AG10803 (cell line): ENCODE data around the gene ROR2.
A peak's percentile ranks its signal among the peaks of the same experiment; 100 is the strongest.

Experiments
- DNase-seq: peaks from one replicate; pipeline ENCODE4 v3.0.0; 2010; ENCODE audit warnings: low read depth
- H3K4me3 ChIP-seq: 2 replicates; pipeline ENCODE4 v1.5.1; 2011; ENCODE audit warnings: mild to moderate bottlenecking, low read length, control low read depth
- TF ChIP-seq, protein P1 (sequence below): conservative IDR thresholded peaks from 2 replicates; pipeline ENCODE4 v1.5.1; 2011; ENCODE audit warnings: mild to moderate bottlenecking, low read length, control low read depth, inconsistent platforms

The ROR2 gene

DNA sequence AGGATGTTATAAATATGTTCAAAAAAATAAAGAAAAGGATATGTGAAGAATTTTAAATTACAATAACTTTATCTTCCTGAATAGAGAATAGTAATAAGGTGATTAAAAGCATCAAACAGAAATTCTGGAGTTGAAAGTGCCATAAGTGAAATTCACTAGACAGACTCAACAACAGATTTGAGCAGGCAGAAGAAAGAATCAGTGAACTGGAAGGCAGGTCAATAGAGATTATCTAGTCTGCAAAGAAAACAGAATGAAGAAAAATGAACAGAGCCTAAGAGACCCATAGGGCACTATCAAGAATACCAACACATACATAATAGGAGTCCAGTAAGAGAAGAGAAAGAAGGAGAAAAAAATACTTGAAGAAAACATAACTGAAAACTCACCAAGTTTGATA lies 162.1 kb downstream of the ROR2 start:
- TF ChIP-seq, protein P1, sequence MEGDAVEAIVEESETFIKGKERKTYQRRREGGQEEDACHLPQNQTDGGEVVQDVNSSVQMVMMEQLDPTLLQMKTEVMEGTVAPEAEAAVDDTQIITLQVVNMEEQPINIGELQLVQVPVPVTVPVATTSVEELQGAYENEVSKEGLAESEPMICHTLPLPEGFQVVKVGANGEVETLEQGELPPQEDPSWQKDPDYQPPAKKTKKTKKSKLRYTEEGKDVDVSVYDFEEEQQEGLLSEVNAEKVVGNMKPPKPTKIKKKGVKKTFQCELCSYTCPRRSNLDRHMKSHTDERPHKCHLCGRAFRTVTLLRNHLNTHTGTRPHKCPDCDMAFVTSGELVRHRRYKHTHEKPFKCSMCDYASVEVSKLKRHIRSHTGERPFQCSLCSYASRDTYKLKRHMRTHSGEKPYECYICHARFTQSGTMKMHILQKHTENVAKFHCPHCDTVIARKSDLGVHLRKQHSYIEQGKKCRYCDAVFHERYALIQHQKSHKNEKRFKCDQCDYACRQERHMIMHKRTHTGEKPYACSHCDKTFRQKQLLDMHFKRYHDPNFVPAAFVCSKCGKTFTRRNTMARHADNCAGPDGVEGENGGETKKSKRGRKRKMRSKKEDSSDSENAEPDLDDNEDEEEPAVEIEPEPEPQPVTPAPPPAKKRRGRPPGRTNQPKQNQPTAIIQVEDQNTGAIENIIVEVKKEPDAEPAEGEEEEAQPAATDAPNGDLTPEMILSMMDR: no peak
- no peak for DNase-seq
- no peak overlapping the region for H3K4me3 ChIP-seq

DNA sequence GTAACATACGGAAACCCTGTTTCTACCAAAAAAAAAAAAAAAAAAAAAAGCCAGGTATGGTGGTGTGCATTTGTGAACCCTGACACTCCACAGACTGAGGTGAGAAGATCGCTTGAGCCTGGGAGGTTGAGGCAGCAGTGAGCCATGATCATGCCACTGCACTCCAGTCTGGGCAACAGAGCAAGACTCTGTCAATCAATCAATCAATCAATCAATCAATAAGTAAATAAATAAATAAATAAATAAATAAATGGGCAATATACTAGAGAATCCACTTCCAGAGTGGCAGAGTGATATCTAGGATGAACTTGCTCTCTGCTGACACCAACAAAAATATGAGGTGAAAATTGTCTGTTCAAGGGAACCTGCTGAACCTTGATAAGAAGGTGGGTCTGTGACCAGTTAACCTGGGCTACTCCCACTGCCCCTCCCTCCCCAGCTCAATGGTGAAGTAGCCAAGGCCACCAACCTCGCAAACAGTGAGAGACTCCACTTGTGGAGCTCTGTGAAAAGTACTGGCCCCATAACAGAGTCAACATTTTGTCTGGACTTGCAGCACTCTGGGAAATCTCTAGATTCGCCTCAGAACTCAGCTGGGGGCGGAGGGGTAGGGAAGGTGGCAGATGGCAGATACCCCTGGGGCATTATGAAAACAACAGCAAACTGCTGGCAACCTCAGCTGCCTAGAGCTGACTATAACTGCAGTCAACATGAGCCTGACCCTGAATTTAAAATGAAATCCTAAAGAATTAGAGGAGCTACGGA lies 163.7 kb downstream of the ROR2 start:
- no peak for DNase-seq
- TF ChIP-seq, protein P1: no peak
- no peak overlapping the region for H3K4me3 ChIP-seq

DNA sequence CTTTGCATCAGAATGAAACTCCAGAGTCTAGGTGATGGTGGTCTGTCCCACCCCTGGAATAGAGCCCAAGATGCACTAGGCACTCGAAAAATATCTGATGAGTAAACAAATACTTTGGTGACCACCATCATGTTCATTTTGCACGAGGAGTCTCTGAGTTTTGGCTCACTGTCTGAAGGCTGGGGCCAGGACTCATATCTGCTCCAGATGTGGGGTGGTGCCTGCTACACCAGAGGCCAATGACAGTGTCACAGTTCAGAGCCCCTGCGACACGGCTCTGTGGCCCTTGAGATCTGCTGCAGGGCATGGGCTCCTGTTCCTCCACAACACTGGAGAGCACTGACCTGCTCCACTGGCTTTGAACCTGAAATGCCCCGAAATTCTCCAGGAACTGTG lies 164.6 kb downstream of the ROR2 start:
- peak; percentile 65 for DNase-seq
- TF ChIP-seq, protein P1: no peak
- no peak overlapping the region for H3K4me3 ChIP-seq

DNA sequence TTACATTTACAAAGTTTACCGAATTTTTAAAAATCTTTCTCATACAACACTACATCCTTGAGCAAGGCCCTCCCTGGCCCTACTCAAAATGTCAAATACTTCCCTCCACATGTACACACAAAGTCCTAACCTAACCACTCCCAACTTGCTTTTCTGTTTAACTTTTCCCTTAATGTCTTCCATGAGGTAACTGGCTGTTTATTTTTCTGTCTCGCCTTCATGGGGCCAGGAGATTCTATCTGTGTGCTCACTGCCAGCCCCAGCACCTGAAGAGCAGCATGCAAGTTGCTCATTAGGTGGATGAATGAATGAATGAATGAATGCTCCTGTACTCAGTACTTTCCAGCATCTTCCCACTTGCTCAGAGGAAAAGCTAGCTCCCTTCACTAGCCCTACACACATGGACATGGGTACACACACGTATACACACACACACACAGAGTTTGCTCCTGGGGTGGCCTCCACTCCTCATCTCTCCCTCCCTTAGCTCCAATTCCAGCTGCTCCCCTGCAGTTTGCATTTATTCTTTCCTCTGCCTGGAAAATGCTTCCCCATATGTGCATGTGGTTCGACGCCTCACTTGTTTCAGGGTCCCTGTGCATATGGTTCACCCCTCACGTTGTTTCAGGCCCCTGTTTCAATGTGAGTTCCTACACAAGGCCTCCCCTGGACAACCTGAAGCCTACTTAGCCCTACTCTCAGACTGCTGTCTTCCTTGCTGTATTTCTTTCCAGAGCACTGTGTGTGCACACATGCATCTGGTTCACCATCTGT lies 165.2 kb downstream of the ROR2 start:
- TF ChIP-seq, protein P1: no peak
- H3K4me3 ChIP-seq: no peak overlapping the region
- DNase-seq: no peak

DNA sequence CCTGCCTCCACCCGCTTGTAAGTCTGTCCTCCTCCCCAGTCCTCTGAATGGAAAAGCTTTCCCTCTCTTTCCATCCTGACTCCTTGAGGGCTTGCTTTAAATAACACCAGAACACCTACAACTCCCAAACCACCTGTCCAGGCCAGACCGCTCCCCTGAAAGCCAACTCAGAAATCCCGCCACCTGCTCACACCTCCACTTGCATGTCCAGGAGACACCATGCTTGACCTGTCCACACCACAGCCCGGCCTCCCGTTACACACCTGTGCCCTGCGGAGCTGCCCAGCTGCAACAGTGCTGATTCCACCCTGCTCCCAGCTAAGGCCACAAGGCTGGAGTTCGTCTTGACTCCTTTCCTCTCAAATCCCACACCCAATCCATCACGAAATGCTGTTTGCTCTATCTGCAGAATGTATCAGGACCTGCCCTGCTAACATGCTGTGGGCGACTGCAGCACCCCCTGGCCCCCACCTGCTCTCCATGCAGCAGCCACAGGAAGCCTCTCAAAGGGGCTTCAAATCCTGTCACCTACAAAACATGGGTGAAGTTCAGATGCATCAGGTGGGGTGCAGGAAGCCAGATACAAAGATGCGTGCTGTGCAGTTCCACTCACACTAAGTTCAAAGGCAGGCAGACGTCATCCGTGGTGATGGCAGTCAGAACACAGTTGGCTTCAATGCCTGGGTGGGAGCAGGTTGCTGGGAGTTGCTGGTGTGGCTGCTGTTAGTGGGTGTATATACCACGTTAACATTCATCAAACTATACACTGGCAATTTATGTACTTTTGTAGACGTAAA lies 166.0 kb downstream of the ROR2 start:
- DNase-seq: no peak
- TF ChIP-seq, protein P1: no peak
- no peak overlapping the region for H3K4me3 ChIP-seq

DNA sequence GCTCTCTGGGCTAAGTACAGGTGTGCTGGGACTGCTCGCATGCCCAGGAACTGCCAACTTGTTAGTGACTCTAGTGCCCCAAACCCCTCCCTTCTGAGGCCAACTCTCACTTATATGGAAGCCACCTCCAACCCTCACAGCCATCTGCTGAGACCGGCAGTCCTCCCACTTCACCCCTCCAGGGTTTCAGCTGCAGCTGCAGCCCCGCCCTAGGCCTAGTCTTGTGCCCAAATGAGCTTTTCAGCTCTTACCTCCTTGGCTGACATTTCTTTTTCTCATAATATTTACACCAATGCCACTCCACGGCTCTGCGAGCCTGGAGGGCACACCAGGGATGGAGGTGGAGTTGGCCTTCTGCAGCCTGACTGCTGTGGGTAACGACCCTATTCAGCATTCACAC lies 166.6 kb downstream of the ROR2 start:
- TF ChIP-seq, protein P1: no peak
- no peak overlapping the region for H3K4me3 ChIP-seq
- DNase-seq: no peak
